Ectodermal cell (in vitro differentiated cells): ENCODE results near the gene HYAL2.
"Not testable (repeated sequence)": the region's sequence is repeated elsewhere in the genome, so short reads cannot be mapped to it uniquely, and the experiment has no call there.

Experiments
- H3K27ac ChIP-seq: 2 replicates; pipeline ENCODE4 v1.7.0; 2013; ENCODE audit warnings: mild to moderate bottlenecking, low read depth, low read length; ENCODE audit not compliant: insufficient read depth, poor library complexity, severe bottlenecking
- H3K27me3 ChIP-seq: 2 replicates; pipeline ENCODE4 v1.7.0; 2013; ENCODE audit warnings: mild to moderate bottlenecking, low read length; ENCODE audit not compliant: insufficient read depth, control insufficient read depth, poor library complexity, severe bottlenecking
- H3K36me3 ChIP-seq: one replicate; pipeline ENCODE4 v1.7.0; 2013; ENCODE audit warnings: low read length; ENCODE audit not compliant: control insufficient read depth, insufficient read depth
- H3K4me1 ChIP-seq: one replicate; pipeline ENCODE4 v1.7.0; 2013; ENCODE audit warnings: low read length; ENCODE audit not compliant: control insufficient read depth, insufficient read depth
- H3K4me3 ChIP-seq: 2 replicates; pipeline ENCODE4 v1.7.0; 2013; ENCODE audit warnings: low read depth, low read length, control low read depth; ENCODE audit not compliant: insufficient read depth
- H3K9me3 ChIP-seq: 2 replicates; pipeline ENCODE4 v1.7.0; 2013; ENCODE audit warnings: mild to moderate bottlenecking, low read length, moderate library complexity; ENCODE audit not compliant: control insufficient read depth
- WGBS, 2 experiments: methylation state at CpG; one replicate each; pipeline ENCODE4 v1.1.7; 2013; ENCODE audit warnings: missing lambda C conversion rate in 2 of 2; 5-methylcytosine and 5-hydroxymethylcytosine counted together

HYAL2 gene

DNA sequence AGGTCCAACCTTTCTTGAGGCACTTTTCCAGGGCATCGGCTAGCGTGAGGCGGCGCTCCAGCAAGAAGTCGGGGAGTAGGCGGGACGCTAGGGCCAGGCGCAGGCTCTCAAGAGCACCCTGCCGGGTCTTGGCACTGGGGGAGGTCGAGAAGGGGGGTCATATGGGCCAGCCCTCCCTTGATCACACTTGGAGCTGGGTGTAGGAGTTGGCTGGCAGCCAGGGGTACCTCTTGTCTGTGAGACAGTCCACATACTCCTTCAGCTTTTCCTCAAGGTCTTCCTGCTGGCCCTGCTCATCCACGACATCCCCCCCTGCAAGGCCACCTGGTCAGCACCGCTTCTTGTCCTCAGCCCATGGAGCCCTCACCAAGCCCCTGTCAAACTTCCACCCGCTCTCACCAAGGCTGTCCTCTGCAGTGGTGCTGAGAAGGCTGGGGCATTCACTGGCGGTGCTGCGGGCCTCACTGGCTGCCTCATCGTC lies 32.3 kb downstream of the HYAL2 start:
- H3K4me3 ChIP-seq = no peak overlapping the region
- no peaks in the 10 kb centered on the region for H3K27me3 ChIP-seq
- H3K36me3 ChIP-seq = peaks cover 21% of the 10 kb centered on the region
- 95 to 96% methylated on average over 16 of the region's 16 CpGs for WGBS, 2 experiments
- H3K27ac ChIP-seq = no peak overlapping the region
- no peaks in the 10 kb centered on the region for H3K9me3 ChIP-seq
- peaks cover 4% of the 10 kb centered on the region for H3K4me1 ChIP-seq

DNA sequence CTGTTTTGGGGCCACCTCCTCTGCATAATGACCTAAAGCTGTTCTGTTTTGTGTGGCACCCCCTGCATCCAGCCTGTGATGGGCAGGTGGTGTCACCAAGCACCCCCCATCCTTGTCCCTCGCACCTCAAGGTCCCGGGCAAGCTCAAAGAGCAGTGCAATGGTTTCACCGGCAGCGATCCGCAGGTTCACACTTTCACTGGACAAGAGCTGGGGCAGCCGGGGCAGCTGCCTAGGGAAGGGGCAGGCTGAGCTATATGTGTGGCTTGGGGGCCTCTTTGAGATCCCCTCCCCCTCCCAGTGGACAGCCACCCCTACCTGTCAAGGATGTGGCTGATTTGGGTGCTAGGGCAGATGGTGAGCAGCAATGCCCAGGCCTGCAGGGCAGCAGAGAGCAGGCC lies 33.4 kb downstream of the HYAL2 start:
- no peak overlapping the region for H3K27ac ChIP-seq
- no peaks in the 10 kb centered on the region for H3K9me3 ChIP-seq
- H3K36me3 ChIP-seq = peaks cover 21% of the 10 kb centered on the region
- no peak overlapping the region for H3K4me3 ChIP-seq
- H3K27me3 ChIP-seq = no peaks in the 10 kb centered on the region
- H3K4me1 ChIP-seq = peaks cover 4% of the 10 kb centered on the region
- 92 to 95% methylated on average over 6 of the region's 6 CpGs for WGBS, 2 experiments

DNA sequence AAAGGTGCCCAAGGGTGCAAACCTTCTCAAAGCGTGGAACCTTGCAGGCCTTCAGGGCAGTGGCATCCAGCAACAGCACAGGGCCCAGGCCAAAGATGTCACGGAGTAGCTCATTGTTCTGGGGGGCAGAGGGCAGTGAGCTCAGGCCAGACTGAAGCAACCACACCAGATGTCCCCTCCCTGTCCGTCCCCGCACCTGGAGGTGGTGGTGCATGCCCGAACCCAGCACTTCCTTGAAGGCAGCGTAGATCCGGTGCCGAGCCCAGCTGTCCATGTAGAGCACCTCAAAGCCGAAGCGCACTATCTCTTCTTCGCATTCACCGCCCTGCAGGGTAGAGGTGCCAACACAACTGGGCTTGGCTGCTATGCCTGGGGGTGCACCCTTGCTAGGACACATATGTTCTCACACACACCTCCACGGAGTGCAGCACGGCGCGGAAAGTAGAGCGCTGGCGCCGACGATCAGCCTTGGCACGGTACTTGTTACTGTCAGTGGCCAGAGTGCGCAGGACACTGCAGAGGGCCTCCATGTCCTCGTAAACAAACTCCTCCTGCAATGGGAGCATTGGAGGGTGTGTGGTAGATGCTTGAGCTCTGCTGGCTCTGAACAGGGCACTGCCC lies 34.0 kb downstream of the HYAL2 start:
- WGBS, 2 experiments = 95 to 97% methylated on average over 23 of the region's 23 CpGs
- Histone ChIP-seq H3K4me3 (no peak overlapping the region), H3K27ac (no peak overlapping the region), H3K9me3 (no peaks in the 10 kb centered on the region), H3K4me1 (peaks cover 4% of the 10 kb centered on the region), H3K36me3 (peaks cover 21% of the 10 kb centered on the region), H3K27me3 (no peaks in the 10 kb centered on the region)

GRCh38 chr3:50287262-50287661 lies 35.3 kb downstream of the HYAL2 start:
- Histone ChIP-seq H3K4me1 (peaks cover 4% of the 10 kb centered on the region), H3K27ac (no peak overlapping the region), H3K4me3 (no peak overlapping the region), H3K36me3 (peaks cover 21% of the 10 kb centered on the region), H3K27me3 (no peaks in the 10 kb centered on the region), H3K9me3 (no peaks in the 10 kb centered on the region)
- 93 to 94% methylated on average over 1 of the region's 1 CpG for whole genome bisulfite sequencing, 2 experiments

DNA sequence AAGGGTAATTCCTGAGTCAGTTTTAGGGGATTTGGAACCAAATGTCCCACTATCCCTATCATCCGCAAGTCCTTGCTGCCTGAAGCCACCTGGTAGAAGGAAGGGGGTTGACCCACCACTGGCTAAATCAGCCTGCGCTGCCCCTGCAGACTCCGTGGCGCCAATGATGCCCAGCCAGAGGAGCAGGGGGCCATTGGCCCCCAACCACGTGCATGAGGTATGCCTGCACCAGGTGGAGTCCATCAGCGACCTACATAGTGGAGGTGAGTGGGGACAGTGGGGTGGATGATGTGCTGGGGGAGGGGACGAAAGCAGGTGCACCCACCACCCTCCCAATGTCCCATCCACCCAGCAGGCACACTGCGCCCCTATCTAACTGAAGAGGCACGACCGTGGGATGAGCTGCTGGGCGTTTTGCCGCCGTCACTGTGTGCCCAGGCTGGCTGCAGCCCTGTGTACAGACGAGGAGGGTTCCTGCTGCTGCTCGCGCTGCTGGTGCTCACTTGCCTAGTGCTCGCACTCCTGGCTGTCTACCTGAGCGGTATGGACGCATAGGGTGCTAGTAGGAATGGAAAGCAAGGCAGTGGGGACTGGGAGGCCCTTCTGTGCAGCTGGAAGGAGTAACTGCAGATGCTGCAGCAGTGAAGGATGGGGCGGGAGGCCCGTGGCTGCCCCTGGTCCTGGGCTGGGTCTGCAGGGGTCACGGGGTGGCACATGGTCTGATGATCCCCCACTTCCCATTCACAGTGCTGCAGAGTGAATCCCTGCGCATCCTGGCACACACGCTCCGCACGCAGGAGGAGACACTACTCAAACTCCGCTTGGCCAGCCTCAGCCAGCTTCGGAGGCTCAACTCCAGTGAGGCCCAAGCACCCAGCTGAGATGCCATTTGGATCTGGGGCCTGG lies 36.0 kb downstream of the HYAL2 start:
- H3K9me3 ChIP-seq = no peaks in the 10 kb centered on the region
- peaks cover 4% of the 10 kb centered on the region for H3K4me1 ChIP-seq
- peaks cover 21% of the 10 kb centered on the region for H3K36me3 ChIP-seq
- no peak overlapping the region for H3K27ac ChIP-seq
- H3K4me3 ChIP-seq = no peak overlapping the region
- H3K27me3 ChIP-seq = no peaks in the 10 kb centered on the region
- WGBS, 2 experiments = 95% methylated on average over 27 to 28 of the region's 28 CpGs

- H3K4me3 ChIP-seq, H3K27ac ChIP-seq, H3K4me1 ChIP-seq, H3K9me3 ChIP-seq, H3K27me3 ChIP-seq: not testable (repeated sequence)
- peaks cover 14% of the 10 kb centered on the region for H3K36me3 ChIP-seq
- WGBS, 2 experiments = 88 to 94% methylated on average over 4 of the region's 6 CpGs
Measured at GRCh38 chr3:50284121-50284520, 38.4 kb downstream of the HYAL2 start.

DNA sequence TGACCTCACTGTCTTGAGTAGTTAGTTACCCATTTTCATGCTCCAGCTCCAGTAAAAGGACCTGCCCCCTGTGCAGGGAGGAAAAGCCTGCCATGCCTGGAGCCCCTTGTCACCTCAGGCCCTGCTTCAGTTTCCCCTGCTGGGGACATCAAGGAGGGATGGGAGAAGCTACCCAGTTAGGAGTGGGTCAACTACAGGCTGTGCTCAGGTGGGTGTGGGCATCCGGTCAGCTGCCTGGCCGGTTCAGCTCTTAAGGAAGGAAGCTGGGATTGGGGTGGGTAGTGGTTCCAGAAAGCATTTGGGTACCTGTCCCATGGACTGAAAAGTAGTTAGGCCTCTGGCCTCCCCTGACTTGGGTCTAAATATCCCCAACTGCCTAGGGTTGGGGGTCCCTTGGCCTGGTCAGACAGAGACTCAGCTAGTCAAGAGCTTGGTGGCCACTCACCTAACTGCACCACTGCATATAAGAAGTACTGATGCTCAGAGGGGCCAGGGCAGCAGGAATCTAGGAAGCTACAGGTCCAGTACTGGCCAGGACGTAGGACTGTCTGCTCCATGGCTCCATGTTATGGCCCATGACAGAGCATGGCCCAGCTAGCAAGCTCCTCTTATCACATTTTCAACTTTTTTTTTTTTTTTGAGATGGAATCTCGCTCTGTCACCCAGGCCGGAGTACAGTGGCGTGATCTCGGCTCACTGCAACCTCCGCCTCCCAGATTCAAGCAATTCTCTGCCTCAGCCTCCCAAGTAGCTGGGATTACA lies 43.1 kb downstream of the HYAL2 start:
- H3K27ac ChIP-seq = no peak overlapping the region
- H3K36me3 ChIP-seq = no peaks in the 10 kb centered on the region
- peaks cover 7% of the 10 kb centered on the region for H3K4me1 ChIP-seq
- WGBS, 2 experiments = 93 to 95% methylated on average over 8 of the region's 8 CpGs
- peaks cover 21% of the 10 kb centered on the region for H3K27me3 ChIP-seq
- H3K4me3 ChIP-seq = no peak overlapping the region
- no peaks in the 10 kb centered on the region for H3K9me3 ChIP-seq

- peaks cover 7% of the 10 kb centered on the region for H3K4me1 ChIP-seq
- peaks cover 27% of the 10 kb centered on the region for H3K27me3 ChIP-seq
- 80 to 86% methylated on average over 2 of the region's 2 CpGs for WGBS, 2 experiments
- no peaks in the 10 kb centered on the region for H3K36me3 ChIP-seq
- H3K4me3 ChIP-seq = no peak within 1 kb of the TSS
- H3K27ac ChIP-seq = no peak within 1 kb of the TSS
- no peaks in the 10 kb centered on the region for H3K9me3 ChIP-seq
Measured at GRCh38 chr3:50278880-50279224, 43.7 kb downstream of the HYAL2 start, which contains the start of gene LSMEM2. TSS of gene LSMEM2 (plus strand) at chr3:50279087. CDS start at chr3:50279114, 27 bp downstream.

GRCh38 chr3:50278123-50278879 lies 44.2 kb downstream of the HYAL2 start:
- no peak overlapping the region for H3K4me3 ChIP-seq
- 87 to 92% methylated on average over 4 of the region's 4 CpGs for WGBS, 2 experiments
- H3K36me3 ChIP-seq = no peaks in the 10 kb centered on the region
- no peak overlapping the region for H3K27ac ChIP-seq
- peaks cover 32% of the 10 kb centered on the region for H3K27me3 ChIP-seq
- peaks cover 7% of the 10 kb centered on the region for H3K4me1 ChIP-seq
- no peaks in the 10 kb centered on the region for H3K9me3 ChIP-seq
